Large intestine (tissue), 3 donors: Measurements from ENCODE around the gene MED10. TPM values are rescaled to one million over a fixed set of nuclear protein-coding genes. Genes with fewer than 3 reads are reported as not detected.

Experiments used
- DNase-seq, 2 donors: peaks; one replicate each; pipeline versions ENCODE4 v3.0.0 to v3.0.0-alpha.2; 2013
- H3K27ac ChIP-seq: one replicate; pipeline ENCODE4 v1.5.1; 2013; ENCODE audit warnings: low read length
- H3K27me3 ChIP-seq: 2 replicates; pipeline ENCODE4 v1.6.1; 2013; ENCODE audit warnings: low read length; ENCODE audit not compliant: control insufficient read depth, insufficient read depth
- H3K36me3 ChIP-seq: 2 replicates; pipeline ENCODE4 v1.6.1; 2013; ENCODE audit warnings: low read length; ENCODE audit not compliant: control insufficient read depth, insufficient read depth
- H3K4me1 ChIP-seq: one replicate; pipeline ENCODE4 v1.6.1; 2013; ENCODE audit warnings: low read length; ENCODE audit not compliant: control insufficient read depth, insufficient read depth
- H3K4me3 ChIP-seq: one replicate; pipeline ENCODE4 v1.5.1; 2013; ENCODE audit warnings: low read length
- H3K9me3 ChIP-seq: one replicate; pipeline ENCODE4 v1.6.1; 2013; ENCODE audit warnings: mild to moderate bottlenecking, low read depth, low read length, moderate library complexity; ENCODE audit not compliant: control insufficient read depth
- WGBS: methylation state at CpG from one replicate; pipeline ENCODE4 v1.1.5; 2013; ENCODE audit warnings: low lambda C conversion rate; ENCODE audit not compliant: insufficient coverage; 5-methylcytosine and 5-hydroxymethylcytosine counted together
- polyA plus RNA-seq: library from polyadenylated mRNA; unstranded; fragments of 120-200 nt; gene quantifications from one replicate; pipeline ENCODE4 v1.2.1, GENCODE V29; 2013

MED10 gene
- polyA plus RNA-seq, 1 donor, result 42.4 TPM

- Histone ChIP-seq H3K9me3 (no peaks in the 10 kb centered on the region), H3K4me3 (no peak overlapping the region), H3K4me1 (no peaks in the 10 kb centered on the region), H3K27me3 (peaks cover 14% of the 10 kb centered on the region), H3K27ac (no peak overlapping the region), H3K36me3 (no peaks in the 10 kb centered on the region)
- no CpG with 5 or more reads among the region's 2 CpGs for WGBS
- no peak for DNase-seq
These were observed 14.2 kb upstream of the MED10 start for GRCh38 chr5:6392561-6392960.

- Histone ChIP-seq H3K36me3 (no peaks in the 10 kb centered on the region), H3K4me1 (no peaks in the 10 kb centered on the region), H3K27ac (no peak overlapping the region), H3K27me3 (peaks cover 14% of the 10 kb centered on the region), H3K9me3 (no peaks in the 10 kb centered on the region), H3K4me3 (no peak overlapping the region)
- DNase-seq, result no peak
- WGBS, result no CpG with 5 or more reads among the region's 4 CpGs
These were observed 12.8 kb upstream of the MED10 start for GRCh38 chr5:6391151-6391550.

- no peaks in the 10 kb centered on the region for H3K4me1 ChIP-seq
- no peak overlapping the region for H3K27ac ChIP-seq
- H3K4me3 ChIP-seq, result no peak overlapping the region
- no CpG with 5 or more reads among the region's 7 CpGs for WGBS
- DNase-seq, result no peak
- no peaks in the 10 kb centered on the region for H3K36me3 ChIP-seq
- H3K9me3 ChIP-seq, result no peaks in the 10 kb centered on the region
- H3K27me3 ChIP-seq, result peaks cover 14% of the 10 kb centered on the region
These were observed 11.7 kb upstream of the MED10 start for GRCh38 chr5:6389946-6390530.

- H3K36me3 ChIP-seq, result no peaks in the 10 kb centered on the region
- no peak overlapping the region for H3K27ac ChIP-seq
- WGBS, result 71% methylated on average over 2 of the region's 5 CpGs
- peaks cover 14% of the 10 kb centered on the region for H3K27me3 ChIP-seq
- H3K4me1 ChIP-seq, result no peaks in the 10 kb centered on the region
- no peaks in the 10 kb centered on the region for H3K9me3 ChIP-seq
- no peak for DNase-seq
- no peak overlapping the region for H3K4me3 ChIP-seq
These were observed 11.1 kb upstream of the MED10 start for GRCh38 chr5:6389397-6389796.

DNA sequence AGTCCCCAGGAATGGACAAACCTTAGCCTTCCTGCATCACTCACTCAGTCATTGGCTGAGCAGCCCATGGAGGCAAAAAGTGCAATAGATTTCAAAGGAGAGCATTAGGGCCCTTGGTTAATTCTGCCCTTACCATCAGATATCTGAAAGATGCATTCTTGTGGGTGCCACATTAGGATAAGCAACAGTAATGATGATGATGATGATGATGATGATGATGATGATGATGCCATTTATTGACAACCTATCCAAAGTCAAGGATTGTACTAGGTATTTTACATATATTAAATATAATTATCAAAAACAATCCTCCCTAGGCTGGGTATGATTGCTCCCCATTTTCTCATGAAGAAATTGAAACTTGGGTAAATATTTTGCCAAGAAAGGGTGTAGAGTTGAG lies 9.6 kb upstream of the MED10 start:
- H3K4me3 ChIP-seq, result no peak overlapping the region
- DNase-seq, result no peak
- H3K27me3 ChIP-seq, result peaks cover 7% of the 10 kb centered on the region
- no peaks in the 10 kb centered on the region for H3K4me1 ChIP-seq
- no peaks in the 10 kb centered on the region for H3K36me3 ChIP-seq
- H3K9me3 ChIP-seq, result no peaks in the 10 kb centered on the region
- H3K27ac ChIP-seq, result no peak overlapping the region

- H3K27me3 ChIP-seq, result peaks cover 3% of the 10 kb centered on the region
- no CpG with 5 or more reads among the region's 1 CpG for WGBS
- no peaks in the 10 kb centered on the region for H3K36me3 ChIP-seq
- no peaks in the 10 kb centered on the region for H3K4me1 ChIP-seq
- no peak overlapping the region for H3K27ac ChIP-seq
- no peak overlapping the region for H3K4me3 ChIP-seq
- H3K9me3 ChIP-seq, result no peaks in the 10 kb centered on the region
- DNase-seq, result no peak
These were observed 7.9 kb upstream of the MED10 start for GRCh38 chr5:6386271-6386670.

GRCh38 chr5:6384856-6385255 lies 6.5 kb upstream of the MED10 start:
- H3K27me3 ChIP-seq, result no peaks in the 10 kb centered on the region
- H3K27ac ChIP-seq, result no peak overlapping the region
- no peaks in the 10 kb centered on the region for H3K9me3 ChIP-seq
- H3K4me3 ChIP-seq, result no peak overlapping the region
- H3K4me1 ChIP-seq, result no peaks in the 10 kb centered on the region
- DNase-seq, result no peak
- no peaks in the 10 kb centered on the region for H3K36me3 ChIP-seq
- no CpG with 5 or more reads among the region's 9 CpGs for WGBS

- Histone ChIP-seq H3K9me3 (no peaks in the 10 kb centered on the region), H3K27ac (no peak overlapping the region), H3K4me1 (no peaks in the 10 kb centered on the region), H3K4me3 (no peak overlapping the region), H3K27me3 (no peaks in the 10 kb centered on the region), H3K36me3 (no peaks in the 10 kb centered on the region)
- no peak for DNase-seq
- WGBS, result no CpG with 5 or more reads among the region's 6 CpGs
These were observed 5.0 kb upstream of the MED10 start for GRCh38 chr5:6383376-6383775.

DNA sequence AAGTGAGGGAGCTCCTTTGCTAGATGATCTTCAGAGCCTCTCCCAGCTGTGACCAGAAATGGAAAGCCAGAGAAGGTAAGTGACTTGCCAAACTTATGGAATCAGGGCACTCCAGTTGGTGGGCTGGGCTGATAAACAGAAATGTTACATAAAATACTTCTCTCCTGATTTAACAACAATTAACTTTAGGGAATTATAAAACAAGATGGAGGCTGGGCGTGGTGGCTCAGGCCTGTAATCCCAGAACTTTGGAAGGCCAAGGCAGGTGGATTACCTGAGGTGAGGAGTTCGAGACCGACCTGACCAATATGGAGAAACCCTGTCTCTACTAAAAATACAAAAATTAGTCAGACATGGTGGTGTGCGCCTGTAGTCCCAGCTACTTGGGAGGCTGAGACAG lies 899 bp upstream of the MED10 start:
- Histone ChIP-seq H3K27ac (no peak overlapping the region), H3K36me3 (peaks cover 19% of the 10 kb centered on the region), H3K4me3 (no peak overlapping the region), H3K9me3 (no peaks in the 10 kb centered on the region), H3K4me1 (peaks cover 9% of the 10 kb centered on the region), H3K27me3 (no peaks in the 10 kb centered on the region)
- no peak for DNase-seq
- WGBS, result no CpG with 5 or more reads among the region's 4 CpGs

GRCh38 chr5:6378766-6379103 lies 388 bp upstream of the MED10 start:
- H3K4me3 ChIP-seq, result peak overlapping the region; percentile 96
- H3K9me3 ChIP-seq, result no peaks in the 10 kb centered on the region
- 17% methylated on average over 2 of the region's 8 CpGs for WGBS
- no peak overlapping the region for H3K27ac ChIP-seq
- H3K4me1 ChIP-seq, result peaks cover 9% of the 10 kb centered on the region
- no peaks in the 10 kb centered on the region for H3K27me3 ChIP-seq
- H3K36me3 ChIP-seq, result peaks cover 22% of the 10 kb centered on the region
- DNase-seq, result no peak

- Histone ChIP-seq H3K27ac (peak overlapping the region; percentile 89), H3K4me3 (peak overlapping the region; percentile 96), H3K27me3 (no peaks in the 10 kb centered on the region), H3K9me3 (no peaks in the 10 kb centered on the region), H3K4me1 (peaks cover 9% of the 10 kb centered on the region), H3K36me3 (peaks cover 34% of the 10 kb centered on the region)
- DNase-seq, result no peak
- no CpG with 5 or more reads among the region's 6 CpGs for WGBS
These were observed 804 bp downstream of the MED10 start for GRCh38 chr5:6377582-6377904.
